HG02981 (cell line): ENCODE measurements around the gene SPACA1.

Experiments
- ATAC-seq: cut with Tn5 transposase; IDR thresholded peaks from one replicate; pipeline ENCODE4 v1.9.1; 2021; ENCODE audit warnings: mild to moderate bottlenecking, moderate library complexity; ENCODE audit not compliant: unreplicated experiment

The SPACA1 gene

DNA sequence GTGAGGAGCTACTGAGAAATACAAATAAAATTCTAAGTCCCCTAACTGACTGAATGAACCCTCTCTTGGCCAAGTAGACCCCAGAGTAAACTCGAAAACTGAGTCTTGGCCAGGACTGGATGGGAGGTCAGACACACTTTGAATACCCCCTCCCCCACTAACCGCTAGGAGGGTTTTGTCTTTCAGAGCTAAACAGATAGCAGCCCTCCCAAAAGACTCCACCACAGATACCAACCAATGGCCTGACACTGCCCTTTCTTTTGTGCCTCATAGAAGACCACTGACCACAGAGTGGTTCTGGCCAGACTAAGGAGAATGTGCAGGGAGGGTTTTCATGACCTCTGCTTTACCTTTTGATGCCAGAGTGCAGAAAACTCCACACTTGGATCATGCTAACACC is 42.1 kb downstream of the SPACA1 start:
- ATAC-seq, result no peak

DNA sequence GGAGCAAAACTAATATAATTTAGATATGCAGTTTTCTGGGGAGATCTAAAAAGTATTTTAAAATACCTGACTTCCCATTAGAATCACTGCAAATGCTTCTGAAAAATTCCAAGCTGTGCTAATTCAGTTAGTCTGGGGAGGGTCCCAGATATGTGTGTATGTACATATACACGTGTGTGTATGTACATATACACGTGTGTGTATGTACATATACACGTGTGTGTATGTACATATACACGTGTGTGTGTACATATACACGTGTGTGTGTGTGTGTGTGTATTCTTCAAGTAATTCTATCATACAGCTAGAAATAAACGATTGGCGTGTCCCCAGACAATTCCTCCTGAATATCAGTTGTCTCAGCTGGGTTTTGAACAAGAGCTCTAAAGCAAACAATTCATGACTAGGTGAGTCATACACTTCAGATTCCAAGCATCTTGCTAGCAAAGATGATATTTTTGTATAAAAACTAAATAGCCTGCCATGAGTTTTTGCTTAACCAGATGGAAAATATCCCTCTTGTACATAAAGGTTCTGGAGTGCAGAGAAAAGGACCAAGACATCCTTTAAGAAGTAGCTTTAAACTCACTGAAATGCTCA is 58.2 kb downstream of the SPACA1 start:
- no peak for ATAC-seq

DNA sequence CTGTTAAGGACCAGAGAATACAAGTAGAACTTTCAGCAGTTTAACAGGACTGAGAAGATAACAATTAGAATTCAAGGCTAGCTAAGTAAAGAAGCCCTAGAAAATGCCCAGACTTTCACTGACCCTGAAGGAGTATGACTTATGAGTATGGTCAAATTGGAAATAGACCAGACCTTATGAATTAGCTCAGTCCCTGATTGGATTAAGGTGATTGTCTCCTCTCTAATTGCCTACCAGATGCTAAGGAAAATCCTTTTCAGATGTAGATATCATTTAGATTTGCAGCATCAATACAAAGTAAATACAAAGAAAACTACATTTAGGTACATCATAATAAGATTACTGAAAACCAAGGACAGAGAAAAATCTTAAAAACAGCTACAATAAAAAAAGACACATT is 59.6 kb downstream of the SPACA1 start:
- no peak for ATAC-seq

DNA sequence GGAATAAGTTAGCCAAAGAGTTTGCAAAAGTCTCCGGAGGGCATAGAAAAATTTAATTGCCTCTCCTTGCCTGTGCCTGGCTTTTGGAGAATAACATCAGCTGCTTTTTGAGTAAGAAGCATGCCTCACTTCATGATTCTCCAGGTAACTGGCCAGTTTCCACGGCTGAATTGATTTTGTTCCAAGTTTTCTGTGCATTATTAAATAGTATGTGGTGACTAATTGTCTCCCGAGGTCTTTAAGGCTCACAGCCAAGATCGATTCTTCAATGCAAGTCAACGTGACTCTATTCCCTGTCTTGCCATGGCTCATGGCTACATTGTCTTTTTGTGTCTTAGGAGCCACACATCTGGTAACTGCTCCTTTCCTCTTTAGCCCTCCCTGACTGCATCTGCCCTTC is 64.3 kb downstream of the SPACA1 start:
- ATAC-seq, result no peak

DNA sequence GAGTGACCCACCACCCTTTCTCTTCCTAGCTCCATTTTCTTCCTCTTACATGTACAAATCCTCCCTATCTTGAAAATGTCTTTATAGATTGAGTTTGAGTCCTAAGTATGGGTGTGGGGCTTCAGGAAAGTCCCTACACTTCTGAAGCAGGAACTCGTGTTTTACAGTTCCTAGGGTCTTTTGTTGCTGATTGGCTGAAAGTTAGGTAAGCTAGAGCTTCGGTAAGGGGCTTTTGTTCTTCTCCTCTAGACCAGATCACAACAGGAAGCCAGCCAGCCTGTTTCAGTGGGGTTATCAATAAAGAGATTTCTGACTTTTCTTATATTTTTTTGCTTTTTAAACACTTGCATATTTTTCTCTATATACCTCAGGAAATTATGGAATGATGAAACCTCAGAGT is 67.2 kb downstream of the SPACA1 start:
- no peak for ATAC-seq

DNA sequence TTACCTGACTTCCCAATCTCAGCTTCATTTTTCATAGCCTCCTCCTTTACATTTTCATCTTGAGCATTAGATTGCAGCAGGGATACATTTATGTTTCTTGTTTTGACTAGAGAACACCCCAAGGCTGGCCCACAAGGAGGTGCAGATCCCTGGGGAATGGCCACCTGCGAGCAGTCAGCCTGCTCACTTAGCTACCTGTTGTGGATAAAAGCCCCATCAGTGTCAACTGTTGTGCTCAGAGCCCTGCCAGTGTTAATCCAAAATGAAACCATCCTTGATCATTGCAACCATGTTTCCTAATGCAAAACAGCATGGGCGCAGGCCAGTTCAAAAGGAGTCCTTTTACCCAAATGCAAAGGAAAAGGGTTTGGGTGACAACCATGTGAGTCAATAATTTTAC is 67.7 kb downstream of the SPACA1 start:
- no peak for ATAC-seq

DNA sequence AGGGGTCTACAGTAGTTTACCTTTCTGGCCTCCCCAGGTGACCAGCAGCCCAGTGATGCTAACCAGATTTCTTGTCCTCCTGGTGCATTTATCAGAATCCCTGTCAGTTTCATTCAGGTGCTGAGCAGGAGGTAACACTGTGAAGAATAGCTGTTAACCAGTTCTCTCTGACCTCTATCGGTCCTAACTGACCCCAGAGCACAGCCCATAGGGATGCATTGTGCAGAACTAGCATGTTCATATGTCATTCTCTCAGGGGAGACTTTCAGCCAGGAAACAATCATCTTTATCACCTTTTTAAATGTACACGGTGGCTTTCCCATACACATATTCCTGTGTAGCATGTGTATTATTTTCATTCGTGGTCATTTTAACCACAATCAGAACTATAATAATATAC is 68.6 kb downstream of the SPACA1 start:
- ATAC-seq, result no peak
